ENCODE measurements around the gene MRPS34. TPM values are rescaled to one million over a fixed set of nuclear protein-coding genes. Genes with fewer than 3 reads are reported as not detected.

MRPS34 gene
- total RNA-seq, result 10 to 100 TPM; 94.9 to 98.3 TPM

DNA sequence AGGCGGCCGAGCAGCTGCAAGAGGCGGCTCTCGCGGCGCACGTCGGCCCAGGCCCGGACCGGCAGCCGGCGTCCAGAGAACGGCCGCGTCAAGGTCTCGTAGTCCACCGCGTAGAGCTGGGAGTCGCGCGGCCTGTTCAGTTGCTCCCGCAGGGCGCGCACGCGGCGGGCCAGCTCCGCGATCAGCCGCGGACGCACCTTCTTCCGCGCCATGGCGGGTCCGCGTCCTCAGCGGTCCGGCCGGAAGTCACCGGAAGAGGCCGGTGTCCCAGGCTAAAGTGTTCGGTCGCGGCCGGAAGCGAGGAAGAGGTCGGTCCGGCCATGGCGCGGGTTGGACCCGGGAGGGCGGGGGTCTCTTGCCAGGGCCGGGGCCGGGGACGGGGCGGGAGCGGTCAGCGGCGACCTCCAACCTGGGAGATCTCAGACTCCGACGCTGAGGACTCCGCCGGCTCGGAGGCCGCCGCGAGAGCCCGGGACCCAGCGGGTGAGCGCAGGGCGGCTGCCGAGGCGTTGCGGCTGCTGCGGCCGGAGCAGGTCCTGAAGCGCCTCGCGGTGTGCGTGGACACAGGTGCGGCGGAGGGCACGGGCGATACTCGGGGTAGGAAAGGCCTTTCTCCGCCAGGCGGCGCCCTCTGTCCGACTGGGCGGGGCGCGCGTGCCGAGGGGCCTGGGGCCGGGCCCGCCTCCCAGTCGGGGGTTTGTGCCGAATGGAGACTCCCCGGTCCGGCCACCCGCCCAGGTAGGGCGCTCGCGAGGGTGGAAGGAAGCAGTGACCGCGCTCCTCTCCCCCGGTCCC is at the start of gene MRPS34:
TSS of gene MRPS34 (minus strand) at position 227 of the 795 bp plus-strand sequence. CDS start at position 212, 15 bp downstream.
- Mint-ChIP-seq H3K4me1 (peaks cover 14% of the 10 kb centered on the region), H3K27ac (peak within 1 kb of the TSS; percentile 97)
- CTCF ChIA-PET, result interaction anchor here (0.7 to 2.6 kb wide), 7 partner anchors 9 to 170 kb away, joined by 3 to 16 read pairs (median 4); partner anchors contain the start of genes MAPK8IP3, MSRB1, NUBP2 and SPSB3

DNA sequence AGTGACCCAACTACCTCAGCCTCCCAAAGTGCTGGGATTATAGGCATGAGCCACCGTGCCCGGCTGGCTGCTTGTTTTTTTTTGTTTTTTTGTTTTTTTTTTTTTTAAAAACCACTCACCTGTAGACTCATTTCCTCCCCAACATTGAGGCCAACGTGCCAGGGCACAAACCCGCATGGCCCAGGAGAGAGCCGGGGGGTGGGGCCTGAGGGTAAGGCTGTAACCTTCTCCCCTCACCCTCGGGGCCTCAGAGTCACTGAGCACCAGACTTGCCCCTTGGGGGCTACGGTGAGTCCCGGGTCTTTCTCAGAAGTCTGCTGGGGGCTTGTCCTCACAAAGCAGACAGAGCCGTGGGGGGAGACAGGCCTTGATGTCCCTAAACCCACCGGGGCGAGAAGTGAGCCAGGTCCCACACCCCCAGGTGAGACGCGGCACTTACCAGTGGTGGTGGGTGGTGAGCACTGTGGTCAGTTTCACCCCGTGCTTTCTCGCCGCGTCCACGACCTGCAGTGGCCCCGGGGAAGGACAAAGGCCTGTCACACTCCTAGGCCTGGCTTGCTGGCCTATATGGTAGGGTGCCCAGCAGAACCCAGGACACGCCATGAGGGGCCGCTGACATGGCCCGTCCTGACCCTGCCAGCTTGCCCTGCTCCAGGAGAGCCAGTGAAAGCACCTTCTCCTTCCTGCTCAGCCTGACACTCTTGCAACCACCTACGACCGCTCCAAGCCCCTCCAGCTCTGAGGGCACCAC is 49.1 kb upstream of the MRPS34 start:
- Mint-ChIP-seq H3K4me1 (peaks cover 22% of the 10 kb centered on the region), H3K27ac (no peak overlapping the region), H3K9me3 (no peaks in the 10 kb centered on the region), H3K27me3 (no peaks in the 10 kb centered on the region), H3K4me3 (no peak overlapping the region), H3K36me3 (ENCODE audit: low read depth) (peaks cover 3% of the 10 kb centered on the region)
- no peak for DNase-seq
- ChIA-PET POLR2A (interaction anchor here (1.0 kb wide), 1 partner anchor 49 kb away, joined by 3 read pairs; the partner anchor contains the start of genes EME2 and MRPS34), CTCF (no interaction called here)

More for the DNA sequence above, at the start of gene MRPS34:
- DNase-seq, result peak; percentile 84
- Mint-ChIP-seq H3K27me3 (no peaks in the 10 kb centered on the region), H3K36me3 (ENCODE audit: low read depth) (peaks cover 17% of the 10 kb centered on the region), H3K4me3 (peak within 1 kb of the TSS; percentile 98), H3K9me3 (no peaks in the 10 kb centered on the region)
- POLR2A ChIA-PET, result interaction anchor here (0.6 to 7.2 kb wide), 16 partner anchors 8 to 428 kb away, joined by 3 to 101 read pairs (median 4); partner anchors contain the start of genes FAHD1, HAGH, MAPK8IP3 and NUBP2

DNA sequence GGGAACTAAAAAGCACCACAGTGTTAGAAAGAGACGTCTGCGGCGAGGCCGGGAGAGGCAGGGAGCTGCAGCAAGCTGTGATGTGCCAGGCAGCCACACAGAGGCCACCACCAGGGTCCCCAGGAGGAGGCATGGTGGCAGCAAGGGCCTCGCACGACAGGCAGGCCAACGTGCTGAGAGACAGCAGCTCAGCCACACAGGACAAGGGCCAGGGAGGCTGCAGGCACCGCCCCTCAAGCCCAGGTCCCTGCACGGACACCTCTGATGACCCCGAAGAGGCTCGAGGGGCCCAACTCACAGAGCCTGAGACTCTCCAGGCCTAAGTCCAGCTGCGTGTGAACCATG is 48.0 kb upstream of the MRPS34 start:
- POLR2A ChIA-PET, result no interaction called here
- Mint-ChIP-seq H3K9me3 (no peaks in the 10 kb centered on the region), H3K4me1 (peaks cover 22% of the 10 kb centered on the region), H3K27me3 (no peaks in the 10 kb centered on the region), H3K4me3 (no peak overlapping the region), H3K27ac (no peak overlapping the region), H3K36me3 (ENCODE audit: low read depth) (peaks cover 3% of the 10 kb centered on the region)
- CTCF ChIA-PET, result no interaction called here
- no peak for DNase-seq

DNA sequence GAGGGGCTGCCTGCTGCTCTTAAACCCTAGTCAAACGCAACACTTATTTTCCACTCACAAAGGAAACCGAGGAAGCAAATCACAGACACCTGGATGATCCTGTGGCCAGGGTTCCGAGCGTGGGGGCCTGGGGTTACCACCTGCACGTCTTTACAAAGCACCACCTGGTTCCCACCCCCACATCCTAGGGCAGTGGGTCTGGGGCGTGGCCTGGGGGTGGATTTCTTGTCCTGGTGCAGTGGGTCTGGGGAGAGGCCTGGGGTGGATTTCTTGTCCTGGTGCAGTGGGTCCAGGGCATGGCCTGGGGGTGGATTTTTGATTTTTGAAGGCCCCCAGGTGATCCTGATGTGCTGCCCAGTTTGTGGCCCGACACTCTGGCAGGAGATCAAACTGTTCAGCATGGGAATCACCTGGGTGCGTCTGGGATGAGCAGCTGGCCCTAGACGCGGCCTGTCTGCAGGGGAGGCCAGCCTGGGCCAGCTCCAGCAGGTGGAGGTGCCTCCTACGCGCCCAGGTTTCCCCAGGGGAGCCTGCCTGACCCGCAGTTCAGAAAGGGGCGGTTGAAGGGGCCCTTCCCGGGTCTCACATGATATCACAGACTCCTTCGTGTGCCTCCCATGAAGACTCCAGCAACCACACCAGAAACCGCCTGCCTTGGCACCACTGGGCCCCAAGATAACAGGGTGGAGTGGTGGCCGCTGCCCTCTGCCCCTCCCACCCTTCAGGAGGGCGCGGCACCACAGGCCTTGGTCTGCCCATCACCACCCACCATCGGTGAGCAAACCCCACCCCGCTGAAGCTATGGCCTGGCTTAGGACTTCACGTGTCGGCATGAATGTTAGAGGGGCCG is 47.4 kb upstream of the MRPS34 start:
- no peak for DNase-seq
- Mint-ChIP-seq H3K27ac (no peak overlapping the region), H3K4me1 (peaks cover 16% of the 10 kb centered on the region), H3K9me3 (no peaks in the 10 kb centered on the region), H3K36me3 (ENCODE audit: low read depth) (peaks cover 7% of the 10 kb centered on the region), H3K27me3 (no peaks in the 10 kb centered on the region), H3K4me3 (no peak overlapping the region)
- CTCF ChIA-PET, result no interaction called here
- POLR2A ChIA-PET, result no interaction called here

DNA sequence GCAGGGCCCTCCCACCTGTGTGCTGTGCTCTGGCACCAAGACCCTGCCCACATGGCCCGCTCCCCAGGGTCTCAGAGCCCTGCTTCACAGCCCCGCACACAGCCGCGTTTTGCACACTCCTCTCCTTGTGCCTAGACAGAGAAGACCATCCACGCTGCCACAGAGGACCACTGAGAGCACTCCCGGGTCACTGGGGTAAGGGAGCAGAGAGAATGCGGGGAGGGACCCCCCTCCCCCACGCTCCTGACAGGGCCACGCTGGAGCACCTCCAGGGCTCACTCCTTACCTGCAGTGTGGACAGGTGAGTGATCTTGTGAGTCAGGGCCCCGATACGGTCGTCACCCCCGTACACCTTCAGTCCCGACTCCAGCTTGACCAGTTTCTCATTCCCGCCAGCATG is 46.7 kb upstream of the MRPS34 start:
- Mint-ChIP-seq H3K27me3 (no peaks in the 10 kb centered on the region), H3K27ac (no peak overlapping the region), H3K4me1 (peaks cover 10% of the 10 kb centered on the region), H3K4me3 (no peak overlapping the region), H3K9me3 (no peaks in the 10 kb centered on the region), H3K36me3 (ENCODE audit: low read depth) (peaks cover 12% of the 10 kb centered on the region)
- POLR2A ChIA-PET, result no interaction called here
- CTCF ChIA-PET, result no interaction called here
- no peak for DNase-seq

DNA sequence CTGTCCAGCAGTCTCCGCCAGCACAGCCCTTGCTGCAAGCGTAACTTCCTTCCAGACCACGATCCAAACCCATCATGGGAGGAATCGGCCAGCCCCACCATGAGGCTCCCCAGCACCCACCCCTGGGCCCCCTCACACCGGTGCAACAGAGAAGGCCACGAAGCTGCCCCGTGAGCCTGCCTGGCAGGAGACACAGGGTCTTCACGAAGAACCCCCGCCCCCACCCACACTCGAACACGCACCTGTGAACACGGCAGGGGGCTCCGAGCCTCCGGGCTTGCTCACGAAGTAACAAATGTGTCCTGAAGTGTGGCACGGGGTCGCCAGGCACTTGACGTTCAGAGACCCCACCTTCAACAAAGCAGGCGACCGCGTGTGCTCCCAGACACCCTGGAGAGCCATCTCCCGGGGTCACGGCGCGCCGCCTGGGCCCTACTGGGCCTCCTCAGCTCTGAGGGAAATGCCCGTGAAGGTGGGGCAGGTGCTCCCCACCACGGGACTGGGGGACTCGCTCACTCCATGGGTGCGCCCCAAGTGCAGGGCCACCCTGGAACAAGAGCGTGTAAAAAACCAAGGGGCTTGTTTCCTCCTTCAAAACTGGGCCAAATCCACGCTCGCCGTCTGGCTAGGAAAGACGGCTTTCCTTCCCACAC is 46.1 kb upstream of the MRPS34 start:
- Mint-ChIP-seq H3K9me3 (no peaks in the 10 kb centered on the region), H3K27ac (no peak overlapping the region), H3K4me3 (no peak overlapping the region), H3K27me3 (no peaks in the 10 kb centered on the region), H3K36me3 (ENCODE audit: low read depth) (peaks cover 12% of the 10 kb centered on the region), H3K4me1 (peaks cover 4% of the 10 kb centered on the region)
- ChIA-PET POLR2A (no interaction called here), CTCF (no interaction called here)
- no peak for DNase-seq

DNA sequence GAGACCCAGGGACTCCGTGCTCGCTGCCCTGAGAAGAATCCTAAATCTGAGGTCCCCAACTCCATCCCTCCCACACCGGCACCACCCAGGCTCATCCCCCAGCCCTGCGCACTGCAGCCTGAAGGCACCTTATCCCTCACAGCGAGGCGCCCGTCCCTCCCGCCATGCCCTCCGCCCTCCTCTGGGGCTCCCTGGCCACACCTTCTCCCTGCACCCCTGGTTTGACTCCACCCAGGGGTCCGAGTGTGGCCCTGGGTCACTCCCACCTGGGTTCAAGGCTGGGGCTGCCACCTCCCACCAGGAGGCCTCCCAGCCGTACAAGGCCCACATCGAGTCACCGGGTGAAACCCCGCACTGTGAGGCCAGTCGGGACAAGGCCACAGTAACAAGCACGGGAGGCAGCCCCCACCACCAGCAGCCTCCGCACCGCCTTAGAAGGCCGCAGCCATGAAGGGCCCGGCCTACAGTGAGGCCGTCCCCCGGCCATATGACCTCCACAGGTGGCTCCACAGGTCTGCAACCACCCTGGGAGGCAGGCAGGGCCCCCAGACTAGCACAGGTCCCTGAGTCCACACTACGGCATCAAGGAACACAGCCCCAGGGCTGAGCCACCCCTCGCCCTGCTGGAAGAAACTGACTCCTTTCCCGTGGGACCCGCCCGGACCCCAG is 45.4 kb upstream of the MRPS34 start:
- POLR2A ChIA-PET, result no interaction called here
- CTCF ChIA-PET, result no interaction called here
- no peak overlapping the region for H3K27ac Mint-ChIP-seq
- DNase-seq, result no peak
- H3K4me3 Mint-ChIP-seq, result no peak overlapping the region
- H3K36me3 Mint-ChIP-seq (ENCODE audit: low read depth), result peaks cover 18% of the 10 kb centered on the region
- no peaks in the 10 kb centered on the region for H3K9me3 Mint-ChIP-seq
- no peaks in the 10 kb centered on the region for H3K27me3 Mint-ChIP-seq
- H3K4me1 Mint-ChIP-seq, result no peaks in the 10 kb centered on the region

DNA sequence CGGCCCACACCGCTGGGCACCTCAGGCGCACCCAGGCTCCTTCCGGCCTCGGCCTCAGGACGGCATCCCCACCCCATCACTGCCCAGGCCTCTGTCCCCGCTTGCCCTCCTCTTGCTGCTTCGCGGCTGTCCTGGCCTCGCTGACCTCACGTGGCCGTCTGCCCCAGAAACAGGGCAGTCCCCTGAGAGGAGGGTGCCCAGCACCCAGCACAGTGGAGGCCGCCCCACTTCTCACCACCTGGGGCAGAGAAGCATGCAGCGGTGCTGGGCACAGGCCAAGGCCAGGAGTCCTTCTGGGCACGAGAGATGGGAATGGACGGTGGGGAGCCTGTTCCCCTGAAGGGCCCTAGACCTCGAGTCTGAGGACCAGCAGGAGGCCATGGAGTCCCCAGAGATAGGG is 44.8 kb upstream of the MRPS34 start:
- Mint-ChIP-seq H3K4me1 (peaks cover 2% of the 10 kb centered on the region), H3K27me3 (no peaks in the 10 kb centered on the region), H3K4me3 (no peak overlapping the region), H3K9me3 (no peaks in the 10 kb centered on the region), H3K27ac (no peak overlapping the region), H3K36me3 (ENCODE audit: low read depth) (peaks cover 21% of the 10 kb centered on the region)
- POLR2A ChIA-PET, result no interaction called here
- DNase-seq, result no peak
- CTCF ChIA-PET, result no interaction called here

DNA sequence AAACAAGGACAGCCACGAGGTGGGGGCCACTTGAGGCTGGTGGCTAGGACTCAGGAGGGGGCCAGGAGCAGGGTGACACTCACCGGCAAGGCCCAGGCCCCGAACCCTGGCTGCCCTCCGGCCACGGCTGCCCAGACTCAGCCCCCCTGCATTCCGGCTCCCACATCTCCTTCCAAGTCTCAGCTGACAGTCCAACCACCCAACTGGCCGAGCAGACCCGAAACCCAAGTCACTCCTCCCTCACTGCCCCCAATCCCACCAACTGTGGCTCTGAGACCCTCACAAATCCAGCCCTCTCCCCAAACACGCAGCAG is 44.3 kb upstream of the MRPS34 start:
- H3K9me3 Mint-ChIP-seq, result no peaks in the 10 kb centered on the region
- H3K27ac Mint-ChIP-seq, result no peak overlapping the region
- ChIA-PET POLR2A (no interaction called here), CTCF (no interaction called here)
- H3K27me3 Mint-ChIP-seq, result no peaks in the 10 kb centered on the region
- DNase-seq, result no peak
- no peak overlapping the region for H3K4me3 Mint-ChIP-seq
- peaks cover 21% of the 10 kb centered on the region for H3K36me3 Mint-ChIP-seq (ENCODE audit: low read depth)
- H3K4me1 Mint-ChIP-seq, result peaks cover 2% of the 10 kb centered on the region

DNA sequence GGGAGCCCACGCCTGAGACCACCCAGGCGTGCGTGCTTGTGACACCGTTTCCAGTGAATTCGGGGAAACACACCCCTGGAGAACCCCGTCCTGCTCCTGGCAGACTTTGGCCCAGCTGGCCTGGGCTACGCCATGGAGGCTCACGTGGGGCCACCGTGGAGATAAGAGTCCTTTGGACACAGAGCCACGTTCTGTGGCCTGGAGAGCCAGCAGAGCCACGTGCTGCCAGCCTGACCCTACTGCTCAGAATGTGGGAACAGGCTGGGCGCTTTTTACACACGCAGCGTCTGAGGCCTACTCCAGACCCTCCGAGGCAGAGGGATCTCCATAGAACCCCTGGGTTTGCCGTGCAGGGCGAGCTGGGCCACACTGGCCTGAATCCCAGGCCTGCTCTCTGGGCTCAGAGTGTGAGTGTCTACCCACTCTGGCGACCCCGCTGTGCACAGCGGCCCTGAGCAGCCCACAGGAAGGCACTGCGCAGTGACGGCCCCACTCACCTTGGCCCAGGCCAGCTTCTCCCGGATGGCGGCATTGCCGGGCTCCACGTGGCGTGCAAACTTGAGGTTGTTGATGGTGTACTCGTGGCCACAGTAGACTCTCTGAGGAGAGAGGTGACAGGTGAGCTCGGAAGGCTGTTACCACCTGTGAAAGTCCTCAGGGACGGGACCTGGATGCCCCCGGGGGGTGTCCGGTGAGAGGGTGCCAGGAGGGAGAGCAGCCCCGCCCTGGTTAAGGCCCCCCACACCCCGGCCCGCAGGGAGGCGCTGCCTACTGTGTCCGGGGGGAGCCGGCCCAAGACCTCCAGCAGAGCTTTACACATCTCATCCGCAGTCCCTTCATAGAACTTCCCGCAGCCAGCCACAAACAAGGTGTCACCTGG is 43.7 kb upstream of the MRPS34 start:
- no peak overlapping the region for H3K27ac Mint-ChIP-seq
- no peak for DNase-seq
- no peaks in the 10 kb centered on the region for H3K27me3 Mint-ChIP-seq
- no peak overlapping the region for H3K4me3 Mint-ChIP-seq
- H3K36me3 Mint-ChIP-seq (ENCODE audit: low read depth), result peaks cover 21% of the 10 kb centered on the region
- CTCF ChIA-PET, result no interaction called here
- POLR2A ChIA-PET, result no interaction called here
- peaks cover 2% of the 10 kb centered on the region for H3K4me1 Mint-ChIP-seq
- H3K9me3 Mint-ChIP-seq, result no peaks in the 10 kb centered on the region

DNA sequence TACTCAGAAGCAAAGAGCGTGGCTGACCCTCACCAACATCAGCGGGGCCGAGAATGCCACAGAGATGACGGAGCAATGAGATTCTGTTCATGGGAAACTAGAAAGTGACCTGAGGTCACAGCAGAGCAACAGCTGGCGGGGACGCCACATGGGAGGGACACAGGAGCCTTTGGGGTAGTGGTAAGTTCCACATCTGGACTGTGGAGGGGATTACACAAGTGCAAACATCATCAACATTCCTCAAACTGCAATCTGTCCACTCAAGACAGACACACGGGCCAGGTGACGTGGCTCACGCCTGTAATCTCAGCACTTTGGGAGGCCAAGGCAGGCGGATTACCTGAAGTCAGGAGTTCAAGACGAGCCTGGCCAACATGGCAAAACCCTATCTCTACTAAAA is 42.5 kb upstream of the MRPS34 start:
- no peaks in the 10 kb centered on the region for H3K9me3 Mint-ChIP-seq
- H3K4me3 Mint-ChIP-seq, result no peak overlapping the region
- ChIA-PET CTCF (interaction anchor here (0.6 kb wide), 1 partner anchor 47 kb away, joined by 3 read pairs; no protein-coding TSS in a partner anchor), POLR2A (no interaction called here)
- DNase-seq, result no peak
- H3K27me3 Mint-ChIP-seq, result no peaks in the 10 kb centered on the region
- peaks cover 2% of the 10 kb centered on the region for H3K4me1 Mint-ChIP-seq
- no peak overlapping the region for H3K27ac Mint-ChIP-seq
- peaks cover 21% of the 10 kb centered on the region for H3K36me3 Mint-ChIP-seq (ENCODE audit: low read depth)

DNA sequence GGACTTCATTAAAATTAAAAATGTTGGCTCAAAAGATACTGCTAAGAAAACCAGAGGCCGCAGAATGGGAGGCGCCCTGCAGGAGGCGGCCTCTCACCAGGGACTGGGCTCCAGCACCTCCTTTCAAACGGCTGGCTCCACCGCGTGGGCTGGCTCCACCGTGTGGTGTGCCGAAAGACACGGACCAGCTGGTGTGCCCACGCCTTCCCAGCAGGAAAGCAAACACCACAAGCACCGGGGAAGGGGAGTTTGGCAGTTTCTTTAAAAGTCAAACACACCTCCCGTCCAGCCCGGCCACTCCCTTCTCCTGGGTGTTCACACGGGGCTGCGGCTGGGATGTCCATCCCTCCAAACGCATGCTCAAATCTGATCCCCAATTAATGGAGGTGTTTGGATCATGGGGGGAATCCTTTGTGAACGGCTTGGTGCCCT is 39.8 kb upstream of the MRPS34 start:
- peak; percentile 55 for DNase-seq
- H3K27ac Mint-ChIP-seq, result no peak overlapping the region
- H3K9me3 Mint-ChIP-seq, result no peaks in the 10 kb centered on the region
- H3K4me3 Mint-ChIP-seq, result no peak overlapping the region
- POLR2A ChIA-PET, result no interaction called here
- H3K27me3 Mint-ChIP-seq, result no peaks in the 10 kb centered on the region
- H3K36me3 Mint-ChIP-seq (ENCODE audit: low read depth), result peaks cover 22% of the 10 kb centered on the region
- CTCF ChIA-PET, result interaction anchor here (1.4 kb wide), 1 partner anchor 14 kb away, joined by 3 read pairs; the partner anchor contains the start of gene FAHD1
- H3K4me1 Mint-ChIP-seq, result peaks cover 2% of the 10 kb centered on the region

All from activated CD4-positive, alpha-beta memory T cell treated with anti-CD3 and anti-CD28 coated beads, Interleukin-2, amount 10 ng/mL, durations not matched to agents 7 days and 5 days (primary cell).